ENCODE data around the gene UBA52. TPM values are rescaled to one million over a fixed set of nuclear protein-coding genes. Genes with fewer than 3 reads are reported as not detected.

The UBA52 gene
- total and polyA plus RNA-seq, 2 experiments from 2014 or later: 470 to 561 TPM

- Histone ChIP-seq H3K27me3 (no peaks in the 10 kb centered on the region), H3K79me2 (peaks cover 12% of the 10 kb centered on the region), H3K36me3 (replicated peaks; ENCODE audit: insufficient read depth, low read depth) (no peaks in the 10 kb centered on the region), H3K27ac (no peak overlapping the region), H3K4me1 (ENCODE audit: insufficient read depth) (peaks cover 7% of the 10 kb centered on the region), H3K9me3 (ENCODE audit: low read depth) (no peaks in the 10 kb centered on the region), H3K4me2 (no peak overlapping the region), H2AFZ (no peak overlapping the region), H3K4me3 (no peak overlapping the region), H3K9me2 (replicated peaks; ENCODE audit: insufficient read depth) (no peaks in the 10 kb centered on the region), H4K20me1 (ENCODE audit: insufficient read depth, poor library complexity, severe bottlenecking) (no peaks in the 10 kb centered on the region)
- WGBS (ENCODE audit: low lambda C conversion rate, missing lambda C conversion rate): 93% methylated on average over 21 of the region's 21 CpGs
- no peak for DNase-seq (ENCODE audit: low spot score)
- TF ChIP-seq CTCF (IDR thresholded peaks at IDR 0.05; ENCODE audit: poor library complexity): no peak
- TF ChIP-seq EZH2phosphoT487 (IDR thresholded peaks at IDR 0.05; ENCODE audit: low read depth, severe bottlenecking, unreplicated experiment): no peak
- TF ChIP-seq EZH2 (IDR thresholded peaks at IDR 0.05; ENCODE audit: borderline replicate concordance): no peak
These were observed 30.2 kb upstream of the UBA52 start for GRCh38 chr19:18541258-18541991.

- Histone ChIP-seq H4K20me1 (ENCODE audit: insufficient read depth, poor library complexity, severe bottlenecking) (no peaks in the 10 kb centered on the region), H3K27me3 (no peaks in the 10 kb centered on the region), H3K79me2 (peaks cover 12% of the 10 kb centered on the region), H3K9me3 (ENCODE audit: low read depth) (no peaks in the 10 kb centered on the region), H2AFZ (no peak overlapping the region), H3K36me3 (replicated peaks; ENCODE audit: insufficient read depth, low read depth) (no peaks in the 10 kb centered on the region), H3K27ac (peak overlapping the region; percentile 51), H3K9me2 (replicated peaks; ENCODE audit: insufficient read depth) (no peaks in the 10 kb centered on the region), H3K4me2 (peak overlapping the region; percentile 99), H3K4me1 (ENCODE audit: insufficient read depth) (peaks cover 7% of the 10 kb centered on the region), H3K4me3 (peak overlapping the region; percentile 39)
- no peak for DNase-seq (ENCODE audit: low spot score)
- TF ChIP-seq CTCF (IDR thresholded peaks at IDR 0.05; ENCODE audit: poor library complexity) (no peak), EZH2 (IDR thresholded peaks at IDR 0.05; ENCODE audit: borderline replicate concordance) (no peak), EZH2phosphoT487 (IDR thresholded peaks at IDR 0.05; ENCODE audit: low read depth, severe bottlenecking, unreplicated experiment) (no peak)
- 51% methylated on average over 6 of the region's 11 CpGs for WGBS (ENCODE audit: low lambda C conversion rate, missing lambda C conversion rate)
These were observed 29.4 kb upstream of the UBA52 start for GRCh38 chr19:18541992-18542940.

GRCh38 chr19:18542941-18543813 lies 28.5 kb upstream of the UBA52 start, which contains the start of gene FKBP8:
Gene FKBP8 (minus strand): TSS chr19:18543573. CDS start chr19:18541970, 1,603 bp downstream.
- H3K4me2 ChIP-seq: peak within 1 kb of the TSS; percentile 99
- peak within 1 kb of the TSS; percentile 39 for H3K4me3 ChIP-seq
- 0% methylated on average over 24 of the region's 86 CpGs for WGBS (ENCODE audit: low lambda C conversion rate, missing lambda C conversion rate)
- TF ChIP-seq EZH2 (IDR thresholded peaks at IDR 0.05; ENCODE audit: borderline replicate concordance) (no peak), EZH2phosphoT487 (IDR thresholded peaks at IDR 0.05; ENCODE audit: low read depth, severe bottlenecking, unreplicated experiment) (no peak), CTCF (IDR thresholded peaks at IDR 0.05; ENCODE audit: poor library complexity) (no peak)
- H3K9me2 ChIP-seq (replicated peaks; ENCODE audit: insufficient read depth): no peaks in the 10 kb centered on the region
- no peaks in the 10 kb centered on the region for H3K9me3 ChIP-seq (ENCODE audit: low read depth)
- H3K27me3 ChIP-seq: no peaks in the 10 kb centered on the region
- H3K4me1 ChIP-seq (ENCODE audit: insufficient read depth): peaks cover 7% of the 10 kb centered on the region
- peak; percentile 97 for DNase-seq (ENCODE audit: low spot score)
- H2AFZ ChIP-seq: peak within 1 kb of the TSS; percentile 57
- no peaks in the 10 kb centered on the region for H3K36me3 ChIP-seq (replicated peaks; ENCODE audit: insufficient read depth, low read depth)
- H3K79me2 ChIP-seq: peaks cover 12% of the 10 kb centered on the region
- peak within 1 kb of the TSS; percentile 51 for H3K27ac ChIP-seq
- H4K20me1 ChIP-seq (ENCODE audit: insufficient read depth, poor library complexity, severe bottlenecking): no peaks in the 10 kb centered on the region

Data from hepatocyte (in vitro differentiated cells).